Effector CD4-positive, alpha-beta T cell (primary cell): Measurements from ENCODE around the gene TTYH3.

Source experiments
- DNase-seq: peaks from one replicate; pipeline ENCODE4 v3.0.0-alpha.2; 2020

Gene TTYH3

DNA sequence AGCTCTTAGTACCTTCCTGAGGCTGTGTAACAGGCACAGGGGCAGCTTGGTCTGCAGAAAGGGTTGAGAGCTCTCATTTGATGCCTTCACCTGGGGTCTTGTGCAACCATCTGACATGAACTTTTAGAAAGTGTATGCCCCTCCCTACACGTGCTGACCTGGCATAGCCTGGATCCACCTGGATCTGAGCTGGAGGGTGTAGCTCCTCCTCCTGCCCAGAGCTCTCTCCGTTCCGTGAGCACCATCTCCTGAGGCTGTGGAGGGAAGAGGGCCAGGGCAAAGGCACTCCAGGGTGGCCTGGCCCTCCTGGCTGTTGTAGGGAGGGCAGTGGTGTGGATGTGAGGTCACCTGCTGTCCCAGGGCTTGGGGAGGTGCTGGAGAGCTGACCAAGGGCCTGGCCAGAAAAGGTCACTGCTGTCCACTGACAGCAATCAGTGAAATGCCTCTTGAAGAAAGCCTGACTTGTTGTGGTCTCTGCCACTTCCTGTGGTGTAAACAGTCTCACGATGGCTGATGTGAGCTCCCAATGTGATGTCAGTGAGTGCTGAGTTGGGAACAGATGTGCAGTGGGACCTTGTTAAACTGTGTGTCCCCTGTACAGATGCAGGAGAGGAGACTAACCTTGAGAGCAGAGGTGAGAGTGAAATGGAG lies 79.2 kb downstream of the TTYH3 start:
- DNase-seq = peak; percentile 24

DNA sequence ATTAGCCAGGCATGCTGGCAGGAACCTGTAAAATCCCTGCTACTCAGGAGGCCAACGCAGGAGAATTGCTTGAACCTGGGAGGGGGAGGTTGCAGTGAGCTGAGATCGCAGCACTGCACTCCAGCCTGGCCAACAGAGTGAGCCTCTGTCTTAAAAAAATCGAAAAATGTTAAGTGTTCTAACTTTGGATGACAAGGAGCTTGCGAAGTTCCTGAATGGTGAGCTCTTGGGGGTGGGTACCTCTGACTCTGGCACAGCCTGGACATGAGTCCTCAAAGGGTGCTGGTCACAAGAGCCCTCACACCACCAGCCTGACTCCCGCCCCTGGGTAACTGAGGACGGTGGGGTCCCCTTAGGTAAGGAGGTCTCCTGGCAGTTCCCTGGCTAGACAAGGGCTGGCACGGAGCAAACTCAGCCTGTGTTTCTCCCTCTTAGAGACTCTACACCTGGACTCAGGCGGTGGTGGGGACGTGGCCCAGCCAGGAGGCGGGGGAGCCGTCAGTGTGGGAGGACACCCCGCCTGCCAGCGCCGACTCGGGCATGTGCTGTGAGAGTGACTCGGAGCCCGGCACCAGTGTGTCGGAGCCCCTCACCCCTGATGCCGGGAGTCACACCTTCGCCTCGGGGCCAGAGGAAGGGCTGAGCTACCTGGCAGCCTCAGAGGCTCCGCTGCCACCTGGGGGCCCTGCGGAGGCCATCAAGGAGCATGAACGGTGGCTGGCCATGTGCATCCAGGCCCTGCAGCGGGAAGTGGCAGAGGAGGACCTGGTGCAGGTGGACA lies 80.3 kb downstream of the TTYH3 start:
- no peak for DNase-seq

GRCh38 chr7:2713370-2713769 lies 81.6 kb downstream of the TTYH3 start:
- no peak for DNase-seq

GRCh38 chr7:2713978-2714377 lies 82.2 kb downstream of the TTYH3 start:
- DNase-seq = no peak
